PFSK-1 (cell line): Measurements from ENCODE around the gene SETX.

Experiments
- POLR2AphosphoS5 ChIP-seq: IDR thresholded peaks from 2 replicates; pipeline ENCODE4 v1.6.1; 2012; ENCODE audit warnings: low read depth, mild to moderate bottlenecking, control low read depth, low read length, moderate library complexity
- TAF1 ChIP-seq: IDR thresholded peaks from 2 replicates; pipeline ENCODE4 v1.6.1; 2012; ENCODE audit warnings: low read length, control low read depth, borderline replicate concordance; ENCODE audit not compliant: insufficient read depth

GRCh38 chr9:132234535-132234934 lies 120.3 kb downstream of the SETX start:
- no peak for TF ChIP-seq TAF1
- no peak for TF ChIP-seq POLR2AphosphoS5
